ENCODE results near the gene CCZ1B.
"Not testable (repeated sequence)": the region's sequence is repeated elsewhere in the genome, so short reads cannot be mapped to it uniquely, and the experiment has no call there.

- not testable (repeated sequence) for TF ChIP-seq NANOG (IDR thresholded peaks at IDR 0.05; ENCODE audit: insufficient read depth, low read depth, low read length, poor library complexity, severe bottlenecking); CHD2 (IDR thresholded peaks at IDR 0.05; ENCODE audit: low read length); EP300 (IDR thresholded peaks at IDR 0.05; ENCODE audit: borderline replicate concordance in 1 of 2, low read depth in 2 of 2, low read length in 2 of 2); RXRA (IDR thresholded peaks at IDR 0.05; ENCODE audit: insufficient read depth, low read depth, low read length); JUN (IDR thresholded peaks at IDR 0.05; ENCODE audit: low read depth, low read length)
- TF ChIP-seq, protein P1, sequence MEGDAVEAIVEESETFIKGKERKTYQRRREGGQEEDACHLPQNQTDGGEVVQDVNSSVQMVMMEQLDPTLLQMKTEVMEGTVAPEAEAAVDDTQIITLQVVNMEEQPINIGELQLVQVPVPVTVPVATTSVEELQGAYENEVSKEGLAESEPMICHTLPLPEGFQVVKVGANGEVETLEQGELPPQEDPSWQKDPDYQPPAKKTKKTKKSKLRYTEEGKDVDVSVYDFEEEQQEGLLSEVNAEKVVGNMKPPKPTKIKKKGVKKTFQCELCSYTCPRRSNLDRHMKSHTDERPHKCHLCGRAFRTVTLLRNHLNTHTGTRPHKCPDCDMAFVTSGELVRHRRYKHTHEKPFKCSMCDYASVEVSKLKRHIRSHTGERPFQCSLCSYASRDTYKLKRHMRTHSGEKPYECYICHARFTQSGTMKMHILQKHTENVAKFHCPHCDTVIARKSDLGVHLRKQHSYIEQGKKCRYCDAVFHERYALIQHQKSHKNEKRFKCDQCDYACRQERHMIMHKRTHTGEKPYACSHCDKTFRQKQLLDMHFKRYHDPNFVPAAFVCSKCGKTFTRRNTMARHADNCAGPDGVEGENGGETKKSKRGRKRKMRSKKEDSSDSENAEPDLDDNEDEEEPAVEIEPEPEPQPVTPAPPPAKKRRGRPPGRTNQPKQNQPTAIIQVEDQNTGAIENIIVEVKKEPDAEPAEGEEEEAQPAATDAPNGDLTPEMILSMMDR (IDR thresholded peaks at IDR 0.05; ENCODE audit: control extremely low read depth in 1 of 3, insufficient read depth in 1 of 3, low read depth in 1 of 3, low read length in 3 of 3) = not testable (repeated sequence)
These were observed 76.7 kb downstream of the CCZ1B start for GRCh38 chr7:6749335-6749734.

Data from H1 (cell line).